Activated CD4-positive, alpha-beta T cell treated with anti-CD3 and anti-CD28 coated beads for 1 hour (primary cell): Measurements from ENCODE around the gene GTF3C1.
"Not testable (repeated sequence)": the region's sequence is repeated elsewhere in the genome, so short reads cannot be mapped to it uniquely, and the experiment has no call there.

Experiments used
- DNase-seq: peaks from one replicate; pipeline ENCODE4 v3.0.0-alpha.2; 2020

The GTF3C1 gene, protein sequence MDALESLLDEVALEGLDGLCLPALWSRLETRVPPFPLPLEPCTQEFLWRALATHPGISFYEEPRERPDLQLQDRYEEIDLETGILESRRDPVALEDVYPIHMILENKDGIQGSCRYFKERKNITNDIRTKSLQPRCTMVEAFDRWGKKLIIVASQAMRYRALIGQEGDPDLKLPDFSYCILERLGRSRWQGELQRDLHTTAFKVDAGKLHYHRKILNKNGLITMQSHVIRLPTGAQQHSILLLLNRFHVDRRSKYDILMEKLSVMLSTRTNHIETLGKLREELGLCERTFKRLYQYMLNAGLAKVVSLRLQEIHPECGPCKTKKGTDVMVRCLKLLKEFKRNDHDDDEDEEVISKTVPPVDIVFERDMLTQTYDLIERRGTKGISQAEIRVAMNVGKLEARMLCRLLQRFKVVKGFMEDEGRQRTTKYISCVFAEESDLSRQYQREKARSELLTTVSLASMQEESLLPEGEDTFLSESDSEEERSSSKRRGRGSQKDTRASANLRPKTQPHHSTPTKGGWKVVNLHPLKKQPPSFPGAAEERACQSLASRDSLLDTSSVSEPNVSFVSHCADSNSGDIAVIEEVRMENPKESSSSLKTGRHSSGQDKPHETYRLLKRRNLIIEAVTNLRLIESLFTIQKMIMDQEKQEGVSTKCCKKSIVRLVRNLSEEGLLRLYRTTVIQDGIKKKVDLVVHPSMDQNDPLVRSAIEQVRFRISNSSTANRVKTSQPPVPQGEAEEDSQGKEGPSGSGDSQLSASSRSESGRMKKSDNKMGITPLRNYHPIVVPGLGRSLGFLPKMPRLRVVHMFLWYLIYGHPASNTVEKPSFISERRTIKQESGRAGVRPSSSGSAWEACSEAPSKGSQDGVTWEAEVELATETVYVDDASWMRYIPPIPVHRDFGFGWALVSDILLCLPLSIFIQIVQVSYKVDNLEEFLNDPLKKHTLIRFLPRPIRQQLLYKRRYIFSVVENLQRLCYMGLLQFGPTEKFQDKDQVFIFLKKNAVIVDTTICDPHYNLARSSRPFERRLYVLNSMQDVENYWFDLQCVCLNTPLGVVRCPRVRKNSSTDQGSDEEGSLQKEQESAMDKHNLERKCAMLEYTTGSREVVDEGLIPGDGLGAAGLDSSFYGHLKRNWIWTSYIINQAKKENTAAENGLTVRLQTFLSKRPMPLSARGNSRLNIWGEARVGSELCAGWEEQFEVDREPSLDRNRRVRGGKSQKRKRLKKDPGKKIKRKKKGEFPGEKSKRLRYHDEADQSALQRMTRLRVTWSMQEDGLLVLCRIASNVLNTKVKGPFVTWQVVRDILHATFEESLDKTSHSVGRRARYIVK (N-terminal part only)

DNA sequence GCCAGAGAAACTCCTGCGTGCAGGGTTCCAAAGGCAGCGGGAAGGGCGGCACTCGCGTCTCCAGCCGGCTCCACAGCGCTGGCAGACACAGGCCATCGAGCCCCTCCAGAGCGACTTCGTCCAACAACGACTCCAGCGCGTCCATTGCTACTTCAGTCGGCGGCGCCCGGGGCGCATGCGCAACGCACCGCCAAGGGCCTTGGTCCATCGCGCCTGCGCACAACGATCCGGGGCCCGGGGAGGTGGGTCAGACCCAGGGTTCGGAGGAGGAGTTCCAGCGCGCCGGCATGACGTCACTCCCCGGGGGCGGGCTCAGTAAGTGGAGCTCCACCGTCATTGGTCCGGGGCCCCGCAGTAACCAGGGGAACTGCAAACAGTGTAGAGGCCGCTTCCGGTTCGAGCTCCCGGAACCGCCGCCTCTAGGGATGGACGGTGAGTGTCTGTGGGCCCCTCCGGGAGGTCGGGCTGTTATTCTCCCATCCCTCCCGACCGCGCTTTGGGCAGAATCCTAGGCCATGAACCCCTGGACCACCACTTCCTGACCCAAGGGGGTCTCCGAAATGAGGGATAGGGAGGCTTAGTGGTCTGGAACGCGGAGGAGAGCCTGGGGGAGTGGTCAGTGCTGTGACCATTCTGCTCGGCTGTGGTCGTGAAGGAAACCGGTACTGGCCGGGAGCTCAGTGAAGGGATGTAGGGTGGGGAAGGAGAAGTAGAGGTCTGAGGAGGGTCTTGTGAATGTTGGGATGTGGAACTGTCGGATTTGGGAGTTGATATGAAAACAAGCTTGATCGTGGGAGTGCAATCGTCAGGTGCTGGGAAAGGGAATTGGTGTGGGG is at the start of gene GTF3C1, which contains the start of gene KATNIP:
TSS of gene GTF3C1 (minus strand) at position 168 of the 836 bp plus-strand sequence. CDS start at position 145, 23 bp downstream.
TSS of gene KATNIP (plus strand) at position 399 of the 836 bp plus-strand sequence. CDS start at position 426, 27 bp downstream.
- DNase-seq, result peak; percentile 100

DNA sequence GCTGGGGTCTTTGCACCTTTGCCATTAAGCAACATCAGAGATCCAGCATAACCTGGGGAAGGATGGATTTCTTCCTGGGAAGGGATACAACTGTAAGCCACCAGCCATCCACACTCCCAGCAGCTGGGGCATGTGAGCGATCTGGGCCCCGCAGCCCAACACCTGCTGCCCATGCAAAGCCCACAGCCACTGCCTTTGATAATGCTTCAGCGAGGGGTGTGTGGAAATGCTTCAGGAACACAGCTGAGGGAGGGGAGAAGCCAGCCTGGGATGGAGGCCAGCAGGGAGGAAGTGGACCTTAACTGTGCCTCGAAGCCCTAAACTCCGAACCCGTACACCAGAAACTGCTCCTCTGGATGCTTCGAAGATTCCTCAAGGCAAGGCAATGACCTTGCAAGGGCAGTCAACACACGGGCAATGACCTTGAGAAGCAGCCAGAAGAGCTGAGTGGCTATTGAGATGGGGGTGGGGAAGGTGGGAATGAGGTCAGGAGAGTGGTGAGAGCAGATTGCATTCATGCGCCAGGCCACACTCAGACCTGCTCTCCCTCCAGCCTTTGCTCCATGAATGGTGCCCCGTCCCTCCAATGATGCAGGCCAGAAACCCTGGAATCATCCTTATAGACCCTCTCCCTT is 49.3 kb upstream of the GTF3C1 start:
- DNase-seq, result no peak

DNA sequence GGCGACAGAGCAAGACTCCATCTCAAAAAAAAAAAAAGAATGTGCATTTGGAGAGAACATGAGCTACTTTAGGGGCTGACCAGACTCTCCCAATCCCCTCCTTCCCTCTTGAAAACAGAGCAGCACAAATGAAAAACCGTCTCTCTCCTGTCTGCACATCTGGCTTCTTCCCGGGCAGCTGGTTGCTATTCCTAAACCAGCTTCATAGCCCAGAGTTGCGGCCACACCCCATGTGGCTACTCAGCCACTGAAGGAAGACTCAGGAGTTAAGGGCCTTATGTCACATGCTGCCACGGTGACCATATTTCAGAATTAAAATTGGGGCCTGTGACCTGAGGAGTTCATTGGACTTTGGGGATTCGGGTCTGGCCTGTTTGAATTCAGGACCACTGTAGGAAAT is 48.5 kb upstream of the GTF3C1 start:
- no peak for DNase-seq

DNA sequence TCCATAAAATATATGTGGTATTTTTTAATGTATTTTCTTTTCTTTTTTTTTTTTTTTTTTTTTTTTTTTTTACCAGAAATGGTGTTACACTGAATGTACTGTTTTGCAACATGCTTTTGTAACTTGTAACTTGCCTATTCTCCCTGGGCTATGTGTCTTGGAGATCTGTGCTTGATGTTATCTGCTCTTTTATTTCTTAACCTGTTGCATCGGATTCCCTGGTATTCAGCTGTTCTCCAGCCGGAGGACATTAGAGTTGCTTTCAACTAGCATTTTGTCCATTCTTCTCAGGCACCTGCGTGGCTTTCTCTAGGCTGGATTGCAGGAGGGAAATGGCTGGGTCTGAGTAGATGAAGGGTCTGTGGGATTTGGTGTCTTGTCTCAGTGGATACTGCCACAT is 47.6 kb upstream of the GTF3C1 start:
- DNase-seq, result no peak

DNA sequence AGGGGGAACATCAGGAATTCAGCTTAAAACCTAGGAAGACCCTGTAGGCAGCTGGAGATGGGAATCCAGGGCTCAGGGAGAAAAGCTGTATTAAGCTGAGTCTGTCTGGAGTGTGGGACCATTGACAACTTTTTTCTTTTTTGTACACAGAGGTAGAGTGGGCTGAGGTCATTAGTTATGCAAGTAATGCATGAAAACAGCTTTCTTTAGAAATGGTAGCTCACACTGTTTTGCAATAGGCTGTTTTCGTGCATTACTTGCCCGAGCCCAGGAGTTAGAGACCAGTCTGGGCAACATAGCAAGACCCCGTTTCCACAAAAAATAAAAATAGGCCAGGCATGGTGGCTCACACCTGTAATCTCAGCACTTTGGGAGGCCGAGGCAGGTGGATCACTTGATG is 46.7 kb upstream of the GTF3C1 start:
- DNase-seq, result no peak

DNA sequence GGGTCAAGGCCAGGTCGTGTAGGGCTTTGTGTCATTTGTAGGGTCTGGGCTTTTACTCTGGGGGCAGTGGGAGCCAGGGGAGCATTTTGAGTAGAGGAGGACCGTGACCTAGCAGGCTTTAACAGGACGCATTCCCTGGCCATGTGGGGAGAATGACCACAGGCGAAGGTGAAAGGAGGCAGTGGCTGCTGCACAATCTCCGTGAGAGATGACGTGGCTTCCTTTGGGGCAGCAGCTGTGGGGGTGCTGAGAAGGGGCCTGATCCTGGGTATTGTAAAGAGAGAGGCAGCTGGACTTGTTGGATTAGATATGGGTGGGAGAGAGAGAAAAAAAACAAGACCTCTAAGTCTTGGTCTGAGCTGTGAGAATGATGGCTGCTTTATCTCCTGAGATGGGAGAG is 46.3 kb upstream of the GTF3C1 start:
- DNase-seq, result no peak

DNA sequence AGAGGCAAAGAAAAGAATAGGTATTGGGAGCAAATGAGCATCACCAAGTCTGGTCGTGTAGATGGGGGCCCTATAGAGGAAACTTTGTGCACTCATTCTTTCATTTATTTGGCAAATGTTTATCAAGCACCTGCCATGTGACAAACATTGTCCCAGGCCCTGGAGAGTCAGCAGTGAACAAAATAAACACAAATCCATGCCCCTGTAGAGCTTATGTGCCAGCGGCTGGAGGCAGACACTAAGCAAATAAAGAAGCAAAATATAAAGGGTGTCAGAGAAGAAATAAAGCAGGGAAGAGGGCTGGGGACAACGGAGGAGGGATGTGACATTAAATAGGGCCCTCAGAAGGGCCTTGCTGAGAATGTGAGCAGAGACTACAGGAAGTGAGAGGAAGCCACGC is 45.8 kb upstream of the GTF3C1 start:
- DNase-seq, result no peak

DNA sequence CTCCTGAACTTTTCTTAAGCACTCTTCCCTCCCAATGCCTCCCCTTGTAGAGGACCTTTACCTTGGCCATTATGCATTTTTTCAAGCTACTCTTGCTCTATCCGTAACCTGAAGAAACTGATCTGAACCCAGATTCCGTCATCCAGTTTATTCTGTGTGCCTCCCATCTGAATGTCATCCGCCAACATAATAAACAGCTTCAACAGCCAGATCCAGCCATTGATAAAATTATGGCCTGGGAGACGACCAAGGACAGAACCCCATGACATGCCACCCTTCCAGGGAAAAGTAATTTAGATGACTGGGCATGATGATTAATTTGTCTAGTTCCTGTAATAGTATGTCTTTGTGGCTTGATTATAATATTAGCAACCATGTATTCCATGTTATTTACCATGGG is 42.1 kb upstream of the GTF3C1 start:
- DNase-seq, result no peak

DNA sequence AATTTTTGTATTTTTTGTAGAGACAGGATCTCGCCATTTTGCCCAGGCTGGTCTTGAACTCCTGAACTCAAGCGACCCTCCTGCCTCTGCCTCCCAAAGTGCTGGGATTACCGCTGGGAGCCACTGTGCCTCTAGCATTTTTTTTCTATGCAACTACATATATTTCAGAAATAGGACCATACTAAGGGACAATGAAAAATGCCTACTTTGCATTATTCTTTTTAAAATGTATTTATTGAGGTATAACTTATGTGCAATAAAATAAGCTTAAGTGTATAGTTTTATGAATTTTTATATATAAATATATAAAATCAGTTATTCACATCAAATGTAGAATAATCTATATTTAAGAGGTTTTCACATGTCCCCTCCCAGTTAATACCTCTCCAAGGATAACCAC is 38.3 kb upstream of the GTF3C1 start:
- DNase-seq, result no peak

DNA sequence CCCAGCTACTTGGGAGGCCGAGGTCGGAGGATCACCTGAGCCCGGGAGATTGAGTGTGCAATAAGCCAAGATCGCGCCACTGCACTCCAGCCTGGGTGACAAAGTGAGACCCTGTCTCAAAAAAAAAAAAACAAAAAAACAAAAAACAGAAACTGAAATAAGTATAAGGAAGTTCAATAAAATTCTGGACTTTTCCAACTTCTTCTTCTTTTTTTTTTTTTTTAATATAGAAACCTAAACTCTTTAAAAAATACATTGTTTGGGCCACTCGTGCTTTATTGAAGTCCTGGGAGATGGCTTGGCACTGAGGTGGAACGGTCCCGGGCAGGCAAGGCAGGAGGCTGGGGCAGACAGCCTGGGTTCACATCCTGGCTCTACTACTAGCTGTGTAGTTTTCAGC is 37.0 kb upstream of the GTF3C1 start:
- DNase-seq, result no peak

DNA sequence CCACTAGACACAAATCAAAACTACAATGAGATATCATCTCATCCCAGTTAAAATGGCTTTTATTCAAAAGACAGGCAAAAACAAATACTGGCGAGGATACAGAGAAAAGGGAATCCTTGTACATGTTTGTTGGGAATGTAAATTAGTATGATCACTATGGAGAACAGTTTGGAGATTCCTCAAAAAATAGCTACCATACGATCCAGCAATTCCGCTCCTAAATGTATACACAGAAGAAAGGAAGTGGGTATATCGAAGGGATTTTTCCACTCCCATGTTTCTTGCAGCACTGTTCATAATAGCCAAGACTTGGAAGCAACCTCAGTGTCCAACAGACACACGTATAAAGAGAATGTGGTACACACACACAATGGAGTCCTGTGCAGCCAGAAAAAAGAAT is 35.5 kb upstream of the GTF3C1 start:
- no peak for DNase-seq

DNA sequence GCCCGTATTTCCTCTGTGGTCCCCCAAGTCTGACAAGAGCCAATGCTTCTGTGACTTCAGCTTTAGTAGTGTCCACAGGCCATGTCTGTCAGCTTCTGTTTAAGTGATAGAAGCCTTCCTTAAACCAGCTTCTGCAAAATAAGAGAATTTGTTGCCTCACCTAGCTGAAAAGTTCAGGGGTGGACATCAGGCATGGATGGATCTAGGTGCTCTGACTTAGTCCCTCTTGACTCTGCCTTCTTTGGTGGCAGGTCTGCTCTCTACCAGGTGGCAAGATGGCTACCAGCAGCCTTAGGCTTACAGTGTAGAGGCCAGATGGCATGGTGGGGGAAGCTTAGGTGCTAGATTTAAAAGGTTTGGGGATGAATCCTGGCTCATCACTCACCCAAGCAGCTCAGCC is 33.9 kb upstream of the GTF3C1 start:
- no peak for DNase-seq

DNA sequence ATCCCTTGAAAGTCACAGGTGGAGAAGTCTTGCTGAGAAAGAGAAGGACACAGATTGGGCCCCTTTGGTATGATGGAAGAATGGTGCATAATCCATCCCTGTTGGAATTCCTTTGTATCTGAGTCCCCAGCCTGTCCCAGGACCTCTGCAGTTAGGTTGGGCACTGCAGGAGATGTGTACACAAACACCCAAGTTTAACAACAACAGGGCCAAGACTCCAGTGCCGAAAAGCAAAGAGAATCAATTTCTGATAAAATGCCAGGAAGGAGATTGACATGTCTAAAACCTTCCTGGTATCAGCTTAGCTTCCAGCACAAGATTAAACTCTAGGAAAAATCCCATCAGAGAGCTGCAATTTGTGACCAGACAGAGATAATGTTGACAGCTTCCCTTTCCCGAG is 33.2 kb upstream of the GTF3C1 start:
- no peak for DNase-seq

DNA sequence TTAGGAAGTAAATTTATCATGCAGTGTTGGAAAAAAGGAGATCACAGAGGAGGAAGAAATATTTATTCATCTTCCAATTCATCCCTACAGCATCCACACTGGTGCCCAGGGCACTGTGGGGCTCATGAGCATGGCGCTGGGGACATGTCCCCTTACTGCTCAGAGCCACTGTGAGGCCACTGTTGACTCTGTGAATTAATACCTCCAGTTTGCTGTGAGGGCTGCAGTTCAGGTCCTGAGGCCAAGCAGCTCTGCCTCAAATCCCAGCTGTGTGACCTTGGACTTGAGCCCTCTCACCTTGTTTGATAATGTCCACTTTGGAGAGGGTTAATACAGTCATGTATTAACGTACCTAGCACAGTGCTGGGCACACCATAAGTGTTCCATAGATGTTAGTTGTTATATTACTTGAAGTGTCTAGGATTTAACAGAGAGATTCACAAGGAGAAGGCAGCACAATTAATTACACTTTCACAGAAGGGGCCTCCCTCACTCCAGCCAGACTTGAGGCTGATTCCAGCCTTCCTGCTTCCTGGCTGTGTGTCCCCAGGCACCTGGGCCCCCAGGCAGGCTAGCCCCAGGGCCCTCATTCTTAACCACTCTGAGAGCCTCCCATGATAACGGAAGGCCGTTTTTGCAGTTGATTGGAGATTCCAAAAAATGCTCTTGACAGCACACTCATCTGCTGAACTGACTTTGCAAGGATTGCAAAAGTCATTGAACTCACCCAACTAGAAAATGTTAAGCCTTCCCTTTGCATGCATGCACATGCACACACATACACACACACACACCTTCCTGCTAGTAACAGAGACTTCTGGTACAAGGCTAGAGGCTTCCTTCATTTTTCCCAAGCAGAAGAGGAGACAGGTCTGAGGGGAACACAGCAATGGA is 29.6 kb upstream of the GTF3C1 start:
- DNase-seq, result no peak

DNA sequence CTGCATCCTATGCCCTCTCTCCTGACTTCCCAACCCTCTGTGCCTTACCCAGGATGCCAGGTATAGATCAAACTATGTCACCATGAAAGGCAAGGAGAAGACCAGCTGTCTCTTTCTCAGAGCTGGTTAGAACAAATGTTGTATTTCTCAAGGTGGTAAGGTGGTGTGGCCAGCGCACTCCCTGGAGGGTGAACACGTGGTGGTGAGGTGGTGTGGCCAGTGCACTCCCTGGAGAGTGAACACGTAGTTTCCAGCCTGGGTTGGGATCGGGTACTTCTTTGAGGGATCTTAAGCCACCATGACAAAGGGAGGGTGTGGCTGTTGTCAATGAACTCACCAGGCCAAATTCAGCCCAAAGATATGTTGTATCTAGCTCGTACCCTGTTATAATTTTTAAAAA is 27.0 kb upstream of the GTF3C1 start:
- no peak for DNase-seq

DNA sequence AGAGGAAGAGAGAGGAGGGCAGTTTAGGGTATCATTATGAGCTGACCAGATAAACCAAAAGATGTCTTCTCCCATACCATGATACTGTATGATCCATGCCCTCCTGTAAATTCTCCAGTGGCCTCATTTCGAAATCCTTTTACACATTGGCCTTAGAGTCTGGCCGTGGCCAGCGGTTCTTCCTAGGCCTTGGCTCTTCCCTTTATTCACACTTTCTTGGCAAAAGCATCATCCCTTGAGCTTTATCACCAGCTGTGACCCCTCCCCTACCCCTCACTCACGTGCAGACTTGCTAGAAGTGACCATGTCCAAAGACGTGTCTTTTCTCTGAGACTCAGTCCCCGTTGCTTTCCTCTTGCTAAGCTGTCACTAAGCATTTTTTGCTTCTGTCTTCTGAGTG is 23.0 kb upstream of the GTF3C1 start:
- DNase-seq, result no peak

DNA sequence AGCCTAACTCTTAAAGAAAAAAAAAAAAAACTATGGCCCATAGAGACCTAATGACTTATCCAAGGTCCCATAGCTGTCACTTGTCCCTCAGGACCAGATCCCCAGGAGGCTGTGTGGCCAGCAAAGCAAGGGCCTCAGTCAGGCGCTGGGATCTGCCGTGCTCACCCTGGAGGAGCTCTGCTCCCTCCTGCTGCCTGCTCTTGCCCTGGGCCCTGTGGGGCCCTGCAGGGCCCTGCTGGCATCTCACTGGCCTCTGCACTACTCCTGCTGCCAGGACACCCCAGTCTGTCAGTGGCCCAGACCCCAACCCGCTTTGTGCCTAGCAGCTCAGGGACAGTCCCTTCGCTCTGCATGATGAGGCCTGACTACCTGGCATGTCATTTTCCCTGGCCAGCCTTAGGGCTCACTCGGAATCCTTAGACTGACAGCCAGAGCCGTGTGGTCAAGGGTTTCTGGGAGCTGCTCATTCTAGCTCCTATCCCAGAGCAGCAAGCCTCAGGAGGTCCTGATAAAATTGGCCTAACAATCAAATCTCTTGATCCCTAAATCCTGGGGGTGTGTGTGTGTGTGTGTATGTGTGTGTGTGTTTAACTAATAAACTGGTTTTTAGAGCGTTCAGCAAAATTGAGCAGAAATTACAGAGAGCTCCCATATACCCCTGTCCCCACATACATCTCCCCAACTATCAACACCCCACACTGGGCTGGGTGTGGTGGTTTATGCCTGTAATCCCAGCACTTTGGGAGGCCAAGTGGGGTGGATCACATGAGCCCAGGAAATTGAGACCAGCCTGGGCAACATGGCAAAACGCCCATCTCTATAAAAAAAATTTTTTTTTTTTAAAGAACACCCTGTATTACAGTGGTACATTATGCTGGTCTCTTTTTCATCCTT is 22.0 kb upstream of the GTF3C1 start:
- no peak for DNase-seq

DNA sequence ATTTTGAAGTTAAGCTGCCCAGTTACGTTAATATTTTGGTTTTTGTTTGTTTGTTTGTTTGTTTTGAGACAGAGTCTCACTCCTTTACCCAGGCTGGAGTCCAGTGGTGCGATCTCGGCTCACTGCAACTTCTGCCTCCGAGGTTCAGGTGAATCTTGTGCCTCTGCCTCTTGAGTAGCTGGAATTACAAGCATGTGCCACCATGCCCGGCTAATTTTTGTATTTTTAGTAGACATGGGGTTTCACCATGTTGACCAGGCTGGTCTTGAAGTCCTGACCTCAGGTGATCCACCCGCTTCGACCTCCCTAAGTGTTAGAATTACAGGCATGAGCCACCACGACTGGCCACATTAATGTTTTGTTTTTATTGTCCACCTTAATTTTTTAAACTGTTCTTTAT is 21.3 kb upstream of the GTF3C1 start:
- DNase-seq, result not testable (repeated sequence)

DNA sequence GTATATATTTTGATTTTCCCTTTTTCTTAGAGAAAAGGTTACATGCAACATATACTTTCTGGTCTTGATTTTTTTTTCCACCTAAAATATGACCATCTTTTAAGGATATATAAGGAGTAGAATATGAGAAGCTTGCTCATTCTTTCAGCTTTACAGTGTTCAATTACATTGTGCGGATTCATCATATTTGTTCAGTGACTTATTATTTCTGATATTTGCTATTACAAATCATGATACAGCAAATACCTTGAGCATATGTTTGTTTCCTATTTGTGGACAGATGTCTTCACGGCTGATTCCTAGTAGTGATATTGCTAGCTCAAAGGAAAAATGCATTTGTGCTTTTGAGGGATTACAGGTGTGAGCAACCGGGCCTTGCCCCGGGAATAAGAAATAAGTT is 18.4 kb upstream of the GTF3C1 start:
- no peak for DNase-seq
